ENCODE results near the gene SLC39A3. TPM values are rescaled to one million over a fixed set of nuclear protein-coding genes. Genes with fewer than 3 reads are reported as not detected.

Gene SLC39A3
- total and polyA plus RNA-seq, 2 of the 8 experiments (the other 6 are each of a cell fraction or from before 2014, with no cell fraction given): 33.0 to 52.9 TPM

- POLR2A ChIA-PET (ENCODE audit: partially characterized antibody): no interaction called here
These were observed 49.0 kb downstream of the SLC39A3 start for GRCh38 chr19:2690856-2691255.

More at GRCh38 chr19:2690856-2691255, 49.0 kb downstream of the SLC39A3 start:
- no peaks in the 10 kb centered on the region for H3K23me2 ChIP-seq (ENCODE audit: low read depth, low read length)
- no peak overlapping the region for H2BK12ac ChIP-seq (ENCODE audit: low read depth, low read length)
- no peak overlapping the region for H3K27ac ChIP-seq (ENCODE audit: low read depth, low read length)
- H3K36me3 ChIP-seq (ENCODE audit: control insufficient read depth in 2 of 4, insufficient read depth in 4 of 4, low read length in 3 of 4): no peaks in the 10 kb centered on the region
- H2BK15ac ChIP-seq (ENCODE audit: low read length): no peak overlapping the region
- no peaks in the 10 kb centered on the region for H3K4me1 ChIP-seq (replicated peaks in 1 of 4; ENCODE audit: control insufficient read depth in 3 of 4, insufficient read depth in 4 of 4, low read length in 3 of 4)
- H4K8ac ChIP-seq (ENCODE audit: extremely low read depth, insufficient read depth, low read length): no peak overlapping the region
- WGBS, 2 experiments (ENCODE audit: extremely low coverage in 1 of 2, insufficient coverage in 1 of 2, insufficient read length in 1 of 2, insufficient replicate concordance in 2 of 2, low coverage in 1 of 2, low lambda C conversion rate in 2 of 2, missing lambda C conversion rate in 1 of 2): 86% methylated on average over 11 of the region's 11 CpGs; no CpG with 5 or more reads in 1 of the 2 experiments
- no peaks in the 10 kb centered on the region for H3K79me2 ChIP-seq (ENCODE audit: control insufficient read depth in 1 of 2, insufficient read depth in 2 of 2, low read length in 2 of 2)
- no peak overlapping the region for H4K5ac ChIP-seq (ENCODE audit: insufficient read length, low read depth, low read length)
- no peak overlapping the region for H3K4ac ChIP-seq (replicated peaks; ENCODE audit: insufficient read length, low read depth, low read length)
- FAIRE-seq: no peak
- no peak overlapping the region for H2AFZ ChIP-seq (ENCODE audit: low read length)
- CTCF ChIA-PET (ENCODE audit: partially characterized antibody): interaction anchor here (0.8 kb wide), 2 partner anchors 9 to 43 kb away, joined by 3 read pairs; no protein-coding TSS in a partner anchor
- no peak overlapping the region for H3K4me3 ChIP-seq (ENCODE audit: extremely low read depth in 1 of 4, insufficient read depth in 2 of 4, low read depth in 3 of 4, low read length in 4 of 4)
- no peak overlapping the region for H2AK5ac ChIP-seq (ENCODE audit: low read depth, low read length)
- no peak overlapping the region for H4K91ac ChIP-seq (replicated peaks; ENCODE audit: insufficient read length, low read length)
- H3K9me3 ChIP-seq (ENCODE audit: insufficient read depth in 2 of 2, low read depth in 1 of 2, low read length in 1 of 2): no peaks in the 10 kb centered on the region
- no peak for TF ChIP-seq BCL11A (IDR thresholded peaks at IDR 0.05; ENCODE audit: low read depth in 2 of 2, low read length in 2 of 2)
- TF ChIP-seq ASH2L (IDR thresholded peaks at IDR 0.05; ENCODE audit: low read length): no peak
- TF ChIP-seq ZNF274 (IDR thresholded peaks at IDR 0.05; ENCODE audit: borderline replicate concordance, extremely low read depth, low read length): no peak
- no peak for TF ChIP-seq TCF12 (IDR thresholded peaks at IDR 0.05; ENCODE audit: low read depth, low read length)
- no peak for TF ChIP-seq TAF7 (optimal IDR thresholded peaks at IDR 0.05; ENCODE audit: borderline replicate concordance, low read depth, low read length)
- TF ChIP-seq TAF1 (IDR thresholded peaks at IDR 0.05; ENCODE audit: low read depth, low read length): no peak
- H3K14ac ChIP-seq (ENCODE audit: insufficient read length): no peak overlapping the region
- no peaks in the 10 kb centered on the region for H3K27me3 ChIP-seq (replicated peaks in 1 of 4; ENCODE audit: control insufficient read depth in 3 of 4, extremely low read depth in 1 of 4, insufficient read depth in 3 of 4, low read length in 3 of 4)
- no peak overlapping the region for H2BK20ac ChIP-seq (ENCODE audit: low read length)
- H3K23ac ChIP-seq (ENCODE audit: insufficient read length): no peak overlapping the region
- no peak overlapping the region for H3K4me2 ChIP-seq (ENCODE audit: insufficient read depth in 1 of 2, low read depth in 2 of 2, low read length in 2 of 2)
- H3K56ac ChIP-seq (replicated peaks; ENCODE audit: insufficient read length, low read depth, low read length): no peak overlapping the region
- no peak overlapping the region for H2BK5ac ChIP-seq (ENCODE audit: low read depth, low read length)
- DNase-seq (ENCODE audit: low read depth in 1 of 2, low spot score in 2 of 2): no peak
- no peak overlapping the region for H3K9ac ChIP-seq (replicated peaks in 1 of 4; ENCODE audit: extremely low read depth in 1 of 4, low read depth in 3 of 4, low read length in 3 of 4)
- no peaks in the 10 kb centered on the region; the same call in 1 of the 2 replicates for H3K79me1 ChIP-seq (ENCODE audit: low read depth, low read length)
- no peak overlapping the region for H3K18ac ChIP-seq (ENCODE audit: extremely low read depth, low read length)
- no peaks in the 10 kb centered on the region for H4K20me1 ChIP-seq (replicated peaks in 1 of 2; ENCODE audit: control insufficient read depth in 1 of 2, insufficient read depth in 2 of 2, low read length in 2 of 2)
- H2BK120ac ChIP-seq (replicated peaks; ENCODE audit: low read depth, low read length): no peak overlapping the region

All from H1 (cell line).